ENCODE results near the gene DRC3.
"Not testable (repeated sequence)": the region's sequence is repeated elsewhere in the genome, so short reads cannot be mapped to it uniquely, and the experiment has no call there.

Gene DRC3

DNA sequence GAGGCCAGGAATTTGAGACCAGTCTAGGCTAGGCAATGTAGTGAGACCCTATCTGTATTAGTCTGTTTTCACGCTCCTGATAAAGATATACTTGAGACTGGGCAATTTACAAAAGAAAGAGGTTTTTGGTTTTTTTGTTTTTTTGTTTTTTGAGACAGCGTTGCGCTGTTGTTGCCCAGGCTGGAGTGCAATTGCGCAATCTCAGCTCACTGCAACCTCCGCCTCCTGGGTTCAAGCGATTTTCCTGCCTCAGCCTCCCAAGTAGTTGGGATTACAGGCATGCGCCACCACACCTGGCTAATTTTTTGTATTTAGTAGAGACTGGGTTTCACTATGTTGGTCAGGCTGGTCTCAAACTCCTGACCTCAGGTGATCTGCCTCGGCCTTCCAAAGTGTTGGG is 23.2 kb downstream of the DRC3 start:
- DNase-seq = not testable (repeated sequence)

DNA sequence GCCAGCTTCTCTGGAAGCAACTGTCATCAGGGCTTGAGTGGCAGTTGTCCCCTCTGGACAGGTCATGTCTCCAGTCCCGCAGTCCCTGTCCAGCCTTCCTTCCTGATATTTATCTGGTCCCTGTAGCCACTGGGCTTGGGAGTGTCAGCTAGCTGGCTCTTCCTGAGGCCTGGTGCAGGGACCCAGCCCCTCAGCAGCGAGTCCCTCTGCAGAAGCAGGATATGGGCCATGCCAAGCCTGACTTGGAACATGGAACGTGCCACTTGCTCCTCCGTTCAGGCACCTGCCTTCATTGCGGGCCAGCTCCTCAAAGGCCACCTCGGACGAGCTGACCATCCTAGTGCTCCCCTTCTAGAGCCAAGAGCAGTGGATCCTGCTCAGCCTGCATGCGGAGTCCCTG is 26.3 kb downstream of the DRC3 start:
- DNase-seq = no peak

- DNase-seq = no peak
Measured at GRCh38 chr17:17999364-18000029, 26.8 kb downstream of the DRC3 start.

DNA sequence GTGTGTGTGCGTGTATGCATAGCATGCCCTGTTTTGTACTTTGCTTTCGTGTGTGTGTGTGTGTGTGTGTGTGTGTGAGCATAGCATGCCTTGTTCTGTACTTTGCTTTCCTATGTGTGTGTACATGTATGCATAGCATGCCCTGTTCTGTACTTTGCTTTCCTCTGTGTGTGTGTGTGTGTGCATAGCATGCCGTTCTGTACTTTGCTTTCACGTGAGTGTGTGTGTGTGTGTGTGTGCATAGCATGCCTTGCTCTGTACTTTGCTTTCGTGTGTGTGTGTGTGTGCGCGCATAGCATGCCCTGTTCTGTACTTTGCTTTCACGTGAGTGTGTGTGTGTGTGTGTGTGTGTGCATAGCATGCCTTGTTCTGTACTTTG is 27.4 kb downstream of the DRC3 start:
- DNase-seq = no peak

- DNase-seq = no peak
Measured at GRCh38 chr17:18002171-18002570, 29.5 kb downstream of the DRC3 start.

DNA sequence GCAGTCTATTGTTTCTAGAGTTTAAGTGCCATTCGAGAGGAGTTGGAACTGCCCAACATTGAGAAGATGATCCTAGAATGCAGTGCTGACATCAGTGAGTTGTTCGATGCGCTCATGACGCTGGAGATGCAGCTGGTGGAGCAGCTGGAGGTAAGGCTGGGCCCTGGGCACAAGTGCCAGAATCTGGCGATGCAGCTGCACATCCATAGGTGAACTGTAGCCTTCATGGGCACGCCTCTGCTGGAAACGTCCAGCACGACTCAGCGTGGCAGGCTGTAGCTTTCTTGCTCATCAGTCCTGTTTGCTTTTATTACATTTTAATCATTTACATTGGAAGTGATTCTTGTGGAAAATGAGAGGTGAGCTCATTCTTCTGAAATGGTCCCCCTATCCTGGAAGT is 31.7 kb downstream of the DRC3 start:
- DNase-seq = no peak

DNA sequence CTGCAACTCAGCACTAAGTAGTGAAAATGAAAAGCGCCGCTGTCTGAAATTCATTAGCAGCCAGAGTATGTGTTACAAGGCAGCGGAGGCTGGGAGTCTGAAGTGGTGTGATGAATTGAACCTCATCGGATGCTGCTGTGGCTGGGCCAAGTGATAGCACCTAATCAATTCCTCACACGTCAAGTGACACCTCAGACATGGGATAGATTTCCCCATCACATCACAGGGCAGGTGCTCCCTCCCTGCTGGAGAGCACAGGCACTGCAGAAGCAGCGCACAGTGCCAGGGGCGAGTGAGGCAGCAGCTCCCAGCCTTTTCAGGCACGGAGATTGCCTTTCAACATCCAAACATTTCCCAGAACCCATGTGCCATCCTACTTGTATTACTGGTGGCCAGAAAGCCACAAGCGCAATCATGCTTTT is 32.2 kb downstream of the DRC3 start:
- DNase-seq = no peak

GRCh38 chr17:18005496-18005895 is 32.8 kb downstream of the DRC3 start:
- no peak for DNase-seq

DNA sequence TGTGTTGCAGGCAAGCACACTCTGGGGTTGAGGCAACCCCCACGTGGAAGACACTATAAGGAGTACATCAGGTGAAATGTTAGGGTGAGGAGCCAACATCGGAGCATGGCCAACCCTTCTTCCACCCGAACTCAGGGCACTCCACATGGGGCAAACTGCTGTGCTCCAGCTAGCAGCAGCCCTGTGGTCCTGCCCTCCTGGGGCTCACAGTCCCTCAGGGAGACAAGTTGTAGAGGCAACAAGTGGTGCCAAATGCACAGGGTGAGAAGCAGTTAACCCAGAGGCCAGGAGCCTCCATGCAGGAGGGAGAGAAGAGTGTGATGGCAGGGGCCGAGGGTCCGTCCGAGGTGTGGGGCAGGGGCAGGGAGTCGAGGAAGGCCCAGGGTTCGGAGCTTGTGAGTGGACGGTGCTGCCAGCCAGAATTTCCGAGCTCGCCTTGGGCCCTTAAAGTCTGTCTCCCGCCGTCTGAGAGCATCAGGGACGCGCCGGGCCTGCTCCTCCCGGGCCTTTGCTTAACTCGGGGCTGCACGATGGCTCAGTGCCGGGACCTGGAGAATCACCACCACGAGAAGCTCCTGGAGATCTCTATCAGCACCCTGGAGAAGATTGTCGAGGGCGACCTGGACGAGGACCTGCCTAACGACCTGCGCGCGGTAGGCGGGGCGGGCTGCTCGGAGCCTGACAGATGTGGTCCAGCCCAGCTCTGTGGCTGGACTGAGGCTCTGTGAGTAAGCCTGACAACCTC is 34.0 kb downstream of the DRC3 start:
- DNase-seq = no peak

GRCh38 chr17:18008496-18009268 is 36.0 kb downstream of the DRC3 start:
- DNase-seq = no peak

DNA sequence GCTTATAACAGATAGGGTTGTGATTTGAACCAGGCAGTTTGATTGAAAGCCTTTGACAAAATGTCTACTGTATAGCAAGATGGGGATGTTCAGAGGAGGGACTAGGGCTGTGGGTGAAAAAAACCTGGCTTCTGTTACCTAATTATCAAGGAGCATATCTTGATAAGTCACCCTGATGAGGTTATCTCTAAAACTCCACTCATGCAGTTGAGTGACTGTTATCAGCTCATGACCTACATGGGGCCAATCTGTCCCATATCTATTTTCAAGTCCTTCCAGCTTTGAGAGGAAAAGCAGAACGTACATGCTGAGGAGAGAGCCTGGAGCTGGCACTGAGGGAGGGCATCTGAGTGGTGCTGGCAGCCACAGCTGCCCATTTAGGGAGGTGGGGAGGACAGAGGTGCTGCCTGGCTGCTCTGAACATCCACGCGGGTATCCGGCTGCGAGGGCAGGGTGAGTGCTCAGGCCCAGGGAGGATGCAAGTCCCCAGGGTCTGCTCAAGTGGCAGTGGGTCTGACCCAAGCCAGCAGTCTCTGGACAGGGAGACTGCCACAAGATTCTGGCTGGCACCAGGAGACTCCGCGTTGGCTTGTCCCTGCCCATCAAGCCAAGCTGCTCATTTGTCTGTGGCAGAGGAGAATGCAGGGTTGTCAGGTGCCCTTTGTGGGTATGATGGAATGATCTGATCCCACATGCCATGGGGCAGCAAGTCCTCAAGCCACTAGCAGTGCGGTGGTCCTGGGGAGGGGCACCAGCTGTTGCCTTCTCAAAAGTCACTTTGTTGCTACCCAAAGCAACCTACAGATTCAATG is 37.2 kb downstream of the DRC3 start:
- peak; percentile 21 for DNase-seq

GRCh38 chr17:18011286-18011685 is 38.6 kb downstream of the DRC3 start:
- DNase-seq = no peak

DNA sequence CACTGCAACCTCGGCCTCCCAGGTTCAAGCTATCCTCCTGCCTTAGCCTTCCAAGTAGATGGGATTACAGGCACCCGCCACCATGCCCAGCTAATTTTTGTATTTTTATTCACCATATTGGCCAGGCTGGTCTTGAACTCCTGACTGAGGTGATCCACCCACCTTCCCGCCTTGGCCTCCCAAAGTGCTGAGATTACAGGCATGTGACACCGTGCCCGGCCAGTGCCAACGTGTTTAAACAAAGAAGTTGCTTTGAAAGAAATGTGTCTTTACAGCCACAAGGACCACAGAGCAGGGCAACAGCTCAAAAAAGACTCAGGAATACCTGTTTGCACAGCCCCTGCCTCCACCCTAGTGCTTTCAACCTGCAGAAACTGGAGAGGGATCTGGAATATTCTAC is 41.3 kb downstream of the DRC3 start:
- no peak for DNase-seq

- no peak for DNase-seq
Measured at GRCh38 chr17:18015593-18015992, 42.9 kb downstream of the DRC3 start.

DNA sequence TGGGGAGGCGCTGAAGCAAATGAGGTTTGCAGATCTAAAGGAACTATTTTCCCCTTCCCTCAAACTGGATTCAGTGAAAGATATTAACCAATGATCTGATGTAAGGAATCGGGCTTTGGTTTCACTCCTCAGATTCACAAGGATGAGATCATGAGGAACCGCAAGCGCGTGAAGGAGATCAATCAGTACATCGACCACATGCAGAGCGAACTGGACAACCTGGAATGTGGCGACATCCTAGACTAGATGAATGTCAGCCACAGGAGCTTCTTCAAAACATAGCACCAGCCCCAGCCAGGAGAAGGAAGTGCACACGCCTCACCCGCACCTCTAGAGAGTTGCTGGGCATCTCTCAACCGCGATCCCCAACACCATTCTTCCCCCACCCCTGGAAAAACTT is 43.8 kb downstream of the DRC3 start:
- no peak for DNase-seq

DNA sequence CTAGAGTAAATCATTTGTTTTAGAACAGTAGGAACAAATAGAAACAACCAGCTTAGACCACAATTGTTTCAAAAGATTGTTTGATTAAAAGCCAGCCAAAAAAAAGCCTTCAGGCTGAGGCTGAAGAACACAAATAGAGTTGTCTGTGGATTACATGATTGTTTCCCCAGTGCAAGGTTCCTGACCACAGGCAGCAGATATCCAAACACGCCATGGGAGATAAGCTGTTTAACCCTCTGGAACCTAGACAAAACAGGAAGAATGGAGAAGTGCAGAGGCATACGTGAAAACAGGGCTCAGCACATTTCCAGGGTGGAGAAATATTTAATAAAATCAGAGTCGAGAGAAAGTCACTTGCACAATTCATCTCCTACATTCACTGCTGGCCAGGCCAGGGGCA is 45.3 kb downstream of the DRC3 start:
- peak; percentile 63 for DNase-seq

GRCh38 chr17:18018411-18018921 is 45.8 kb downstream of the DRC3 start:
- DNase-seq = no peak

GRCh38 chr17:18019838-18020154 is 47.1 kb downstream of the DRC3 start:
- DNase-seq = no peak

GRCh38 chr17:18020971-18021370 is 48.3 kb downstream of the DRC3 start:
- no peak for DNase-seq

- DNase-seq = no peak
Measured at GRCh38 chr17:18021372-18021771, 48.7 kb downstream of the DRC3 start.

GRCh38 chr17:18025241-18025944 is 52.7 kb downstream of the DRC3 start:
- no peak for DNase-seq
